ENCODE measurements around the gene UBR1. TPM values are rescaled to one million over a fixed set of nuclear protein-coding genes. Genes with fewer than 3 reads are reported as not detected.

The UBR1 gene
- total and polyA plus RNA-seq, 2 experiments from 2014 or later: 17.2 to 19.6 TPM

DNA sequence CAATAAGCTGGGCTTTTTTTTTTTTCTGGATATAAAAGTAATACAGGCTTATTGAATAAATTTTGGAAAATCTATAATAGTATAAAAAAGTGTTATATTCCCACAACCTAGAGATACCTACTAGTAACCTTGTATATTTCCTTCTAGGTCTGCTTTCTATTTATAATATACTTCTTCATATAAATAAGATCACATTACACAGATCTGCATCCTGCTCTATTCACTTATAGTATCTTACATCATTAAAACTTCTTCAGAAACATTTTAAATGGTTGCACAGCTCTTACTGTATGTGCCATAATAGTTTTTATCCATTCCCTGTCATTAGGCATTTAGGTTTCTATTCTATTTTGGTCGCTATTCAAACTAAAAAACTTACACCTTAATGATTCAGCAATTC is 98.3 kb downstream of the UBR1 start:
- ATAC-seq (no peak), DNase-seq (ENCODE audit: low spot score) (no peak)
- H3K9me2 ChIP-seq (ENCODE audit: insufficient read depth): no peaks in the 10 kb centered on the region; the same call in 1 of the 2 replicates
- H3K4me1 Mint-ChIP-seq: no peaks in the 10 kb centered on the region
- no peaks in the 10 kb centered on the region for H3K27me3 ChIP-seq (ENCODE audit: insufficient read depth)
- no peak overlapping the region for H3K4me3 ChIP-seq
- H3K36me3 Mint-ChIP-seq (ENCODE audit: low read depth): peaks cover 88% of the 10 kb centered on the region
- no peak overlapping the region for H3K27ac Mint-ChIP-seq
- H3F3A ChIP-seq (replicated peaks; ENCODE audit: low read depth): no peaks in the 10 kb centered on the region
- H3K27me3 Mint-ChIP-seq (ENCODE audit: insufficient read depth, low read depth, poor library complexity): peaks cover 2% of the 10 kb centered on the region
- no peaks in the 10 kb centered on the region for H3K4me1 ChIP-seq (ENCODE audit: insufficient read depth)
- H3K4me2 ChIP-seq: no peak overlapping the region
- H4K20me1 ChIP-seq (replicated peaks; ENCODE audit: insufficient read depth): no peaks in the 10 kb centered on the region
- peaks cover 33% of the 10 kb centered on the region for H3K36me3 ChIP-seq (ENCODE audit: insufficient read depth)
- no peaks in the 10 kb centered on the region for H3K79me2 ChIP-seq (replicated peaks; ENCODE audit: insufficient read depth)
- H3K27ac ChIP-seq (ENCODE audit: low read depth): no peak overlapping the region
- H3K9me3 Mint-ChIP-seq: peaks cover 30% of the 10 kb centered on the region
- no peak overlapping the region for H2AFZ ChIP-seq
- TF ChIP-seq CREB1 (CRISPR knock-in tag; IDR thresholded peaks at IDR 0.05; ENCODE audit: low read depth) (no peak), POLR2AphosphoS5 (IDR thresholded peaks at IDR 0.05; ENCODE audit: low read depth) (no peak), ZNF114 (CRISPR knock-in tag; IDR thresholded peaks at IDR 0.05) (no peak), CTCF (conservative IDR thresholded peaks at IDR 0.05; ENCODE audit: low read depth in 2 of 2) (no peak)
- H3K4me3 Mint-ChIP-seq: no peak overlapping the region

GRCh38 chr15:43006991-43007390 is 98.8 kb downstream of the UBR1 start:
- H3K36me3 ChIP-seq (ENCODE audit: insufficient read depth): peaks cover 35% of the 10 kb centered on the region
- H3K36me3 Mint-ChIP-seq (ENCODE audit: low read depth): peaks cover 86% of the 10 kb centered on the region
- TF ChIP-seq EZH2 (IDR thresholded peaks at IDR 0.05; ENCODE audit: low read depth, unreplicated experiment) (no peak), CREB1 (CRISPR knock-in tag; IDR thresholded peaks at IDR 0.05; ENCODE audit: low read depth) (no peak), POLR2AphosphoS5 (IDR thresholded peaks at IDR 0.05; ENCODE audit: low read depth) (no peak), REST (IDR thresholded peaks at IDR 0.05; ENCODE audit: unreplicated experiment) (no peak), ZNF331 (CRISPR knock-in tag; IDR thresholded peaks at IDR 0.05; ENCODE audit: low read depth) (no peak), ZNF114 (CRISPR knock-in tag; IDR thresholded peaks at IDR 0.05) (no peak), JUNB (IDR thresholded peaks at IDR 0.05; ENCODE audit: unreplicated experiment) (no peak)
- TF ChIP-seq, protein P1, sequence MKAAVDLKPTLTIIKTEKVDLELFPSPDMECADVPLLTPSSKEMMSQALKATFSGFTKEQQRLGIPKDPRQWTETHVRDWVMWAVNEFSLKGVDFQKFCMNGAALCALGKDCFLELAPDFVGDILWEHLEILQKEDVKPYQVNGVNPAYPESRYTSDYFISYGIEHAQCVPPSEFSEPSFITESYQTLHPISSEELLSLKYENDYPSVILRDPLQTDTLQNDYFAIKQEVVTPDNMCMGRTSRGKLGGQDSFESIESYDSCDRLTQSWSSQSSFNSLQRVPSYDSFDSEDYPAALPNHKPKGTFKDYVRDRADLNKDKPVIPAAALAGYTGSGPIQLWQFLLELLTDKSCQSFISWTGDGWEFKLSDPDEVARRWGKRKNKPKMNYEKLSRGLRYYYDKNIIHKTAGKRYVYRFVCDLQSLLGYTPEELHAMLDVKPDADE (IDR thresholded peaks at IDR 0.05): no peak

More at GRCh38 chr15:43006991-43007390, 98.8 kb downstream of the UBR1 start:
- Mint-ChIP-seq H3K4me1 (no peaks in the 10 kb centered on the region), H3K9me3 (peaks cover 30% of the 10 kb centered on the region), H3K27me3 (ENCODE audit: insufficient read depth, low read depth, poor library complexity) (peaks cover 2% of the 10 kb centered on the region), H3K27ac (no peak overlapping the region), H3K4me3 (no peak overlapping the region)
- Histone ChIP-seq H3K4me2 (no peak overlapping the region), H3K27me3 (ENCODE audit: insufficient read depth) (no peaks in the 10 kb centered on the region), H3F3A (replicated peaks; ENCODE audit: low read depth) (no peaks in the 10 kb centered on the region), H3K4me1 (ENCODE audit: insufficient read depth) (no peaks in the 10 kb centered on the region), H4K20me1 (replicated peaks; ENCODE audit: insufficient read depth) (no peaks in the 10 kb centered on the region), H3K9me2 (ENCODE audit: insufficient read depth) (no peaks in the 10 kb centered on the region; the same call in 1 of the 2 replicates), H3K27ac (ENCODE audit: low read depth) (no peak overlapping the region), H3K4me3 (no peak overlapping the region), H3K79me2 (replicated peaks; ENCODE audit: insufficient read depth) (no peaks in the 10 kb centered on the region), H2AFZ (no peak overlapping the region)
- no peak for DNase-seq (ENCODE audit: low spot score)
- ATAC-seq: no peak
